Measurements from ENCODE around the gene RPS5.
"Not testable (repeated sequence)": the region's sequence is repeated elsewhere in the genome, so short reads cannot be mapped to it uniquely, and the experiment has no call there.

The RPS5 gene

DNA sequence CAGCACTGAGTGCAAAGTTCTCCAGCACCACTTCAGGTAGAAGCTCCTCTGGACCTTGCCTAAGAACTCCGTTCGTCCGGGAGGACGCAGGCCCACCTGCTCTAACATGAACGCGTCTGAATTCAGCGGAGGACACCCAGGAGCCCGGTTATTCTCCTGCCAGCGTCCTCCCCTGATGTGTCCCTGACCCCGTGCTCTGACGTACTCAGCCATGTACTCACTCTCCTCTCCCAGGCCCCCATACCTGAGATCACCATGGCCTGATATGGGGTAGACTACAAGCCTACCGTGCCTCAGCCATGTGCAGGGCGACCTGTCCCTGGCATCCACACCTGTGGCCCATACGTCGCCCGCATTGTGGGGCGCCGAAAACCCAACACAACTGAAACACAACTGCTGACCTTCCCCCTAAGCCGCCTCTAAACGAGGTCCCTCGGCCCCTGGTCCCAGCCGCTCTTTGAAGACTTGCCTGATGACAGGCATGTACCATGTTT lies 20.6 kb downstream of the RPS5 start:
- DNase-seq = peak; percentile 36

DNA sequence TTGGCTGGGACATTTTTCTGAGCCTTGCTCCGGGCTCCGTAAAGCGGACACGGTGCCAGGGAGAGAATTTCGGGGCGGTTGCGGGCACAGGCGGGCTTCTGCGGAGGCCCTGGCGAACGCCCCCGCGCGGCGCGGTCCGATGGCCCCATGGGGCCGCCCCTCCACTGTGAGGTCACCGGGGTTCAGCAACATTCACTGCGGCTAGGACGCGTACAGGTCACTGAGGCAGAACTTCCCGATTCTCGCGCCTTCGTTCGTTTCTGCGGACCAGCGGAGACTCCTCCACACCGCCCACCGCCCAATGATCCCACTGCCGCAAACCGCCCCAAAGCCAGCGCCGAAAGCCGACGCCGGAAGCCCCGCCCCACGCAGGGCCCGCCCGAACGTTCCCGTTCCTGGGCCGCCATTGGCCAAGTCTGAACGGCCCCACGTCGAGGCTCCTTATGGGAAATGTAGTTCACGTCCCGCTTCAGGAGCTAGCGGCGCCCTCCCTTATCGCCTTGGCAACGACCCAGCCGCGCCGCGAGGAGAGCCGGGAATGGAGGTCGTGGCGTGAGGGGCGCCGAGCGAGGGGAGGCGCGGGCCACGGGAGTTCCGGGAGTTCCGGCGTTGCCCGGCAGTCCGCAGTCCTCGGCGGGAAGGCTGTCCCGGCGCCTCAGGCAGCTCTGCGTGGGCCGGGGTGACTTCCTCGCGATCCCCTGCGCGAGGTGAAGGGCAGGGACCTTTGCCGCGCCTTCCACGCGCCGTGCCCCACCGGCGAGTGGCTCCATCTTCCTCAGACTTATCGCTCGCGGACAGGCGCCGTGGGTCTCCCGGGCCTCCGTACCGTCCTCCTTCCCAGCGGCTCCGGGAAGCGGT lies 21.3 kb downstream of the RPS5 start, which contains the start of gene ZNF584:
Gene ZNF584, plus strand, starts transcription at position 498 of the 858 bp plus-strand sequence. CDS start 499 bp downstream, outside the sequence.
- peak; percentile 96 for DNase-seq

DNA sequence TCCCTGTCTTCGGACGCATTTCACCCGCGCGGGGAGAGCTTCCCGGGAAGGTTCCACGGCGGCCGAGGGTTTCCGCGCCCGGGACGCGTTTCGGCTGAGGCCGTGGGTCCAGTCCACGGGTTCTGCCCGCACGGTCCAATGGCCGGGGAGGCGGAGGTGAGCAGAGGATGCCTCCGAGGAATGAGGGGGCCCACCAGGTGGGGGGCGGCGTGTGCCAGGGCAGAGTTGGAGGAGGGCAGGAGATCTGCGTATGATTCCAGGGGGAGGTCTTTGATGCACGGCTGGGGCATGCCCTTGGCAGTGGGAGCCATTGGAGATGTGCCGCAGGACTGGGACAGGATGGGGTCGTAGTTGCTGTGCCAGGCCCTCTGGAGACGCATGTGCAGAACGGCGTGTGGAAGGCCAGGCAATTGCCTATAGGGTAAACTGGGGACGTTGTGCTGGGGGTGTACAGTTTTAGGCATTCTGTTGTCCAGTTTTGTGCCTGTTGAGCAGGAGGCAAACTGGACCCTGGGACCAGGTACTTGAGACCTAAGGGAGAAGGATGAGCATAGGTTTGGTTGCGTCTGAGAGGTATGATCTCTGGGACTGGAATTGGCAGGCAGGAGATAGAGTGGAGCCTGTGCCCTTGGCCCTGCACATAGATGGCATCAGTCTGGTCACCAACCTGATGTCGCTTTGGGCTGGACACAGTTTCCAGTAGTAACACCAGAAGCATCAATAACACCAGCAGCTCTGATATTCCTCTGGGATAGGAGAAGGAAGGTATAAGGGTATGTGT lies 22.1 kb downstream of the RPS5 start:
- DNase-seq = peak; percentile 61

DNA sequence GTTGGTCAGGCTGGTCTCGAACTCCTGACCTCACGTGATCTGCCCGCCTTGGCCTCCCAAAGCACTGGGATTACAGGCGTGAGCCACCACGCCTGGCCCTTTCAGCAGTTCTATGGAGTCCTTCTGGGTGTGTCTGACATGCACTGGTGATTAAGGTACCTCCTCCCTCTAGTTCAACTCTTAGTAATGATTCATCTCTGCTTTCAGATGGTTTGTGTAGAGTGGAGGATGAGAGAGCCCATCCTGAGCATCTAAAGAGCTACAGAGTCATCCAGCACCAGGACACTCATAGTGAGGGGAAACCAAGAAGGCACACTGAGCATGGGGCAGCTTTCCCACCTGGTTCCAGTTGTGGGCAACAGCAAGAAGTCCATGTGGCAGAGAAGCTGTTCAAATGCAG lies 29.5 kb downstream of the RPS5 start:
- DNase-seq = no peak

DNA sequence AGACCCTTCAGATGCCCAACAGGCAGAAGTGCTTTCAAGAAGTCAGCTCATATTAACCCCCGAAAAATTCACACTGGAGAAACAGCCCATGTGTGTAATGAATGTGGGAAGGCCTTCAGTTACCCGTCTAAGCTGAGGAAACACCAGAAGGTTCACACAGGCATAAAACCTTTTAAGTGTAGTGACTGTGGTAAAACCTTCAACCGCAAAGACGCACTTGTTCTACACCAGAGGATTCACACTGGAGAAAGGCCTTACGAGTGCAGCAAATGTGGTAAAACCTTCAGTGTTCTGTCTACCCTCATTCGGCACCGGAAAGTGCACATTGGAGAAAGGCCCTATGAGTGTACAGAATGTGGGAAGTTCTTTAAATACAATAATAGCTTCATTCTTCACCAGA lies 30.0 kb downstream of the RPS5 start:
- no peak for DNase-seq

DNA sequence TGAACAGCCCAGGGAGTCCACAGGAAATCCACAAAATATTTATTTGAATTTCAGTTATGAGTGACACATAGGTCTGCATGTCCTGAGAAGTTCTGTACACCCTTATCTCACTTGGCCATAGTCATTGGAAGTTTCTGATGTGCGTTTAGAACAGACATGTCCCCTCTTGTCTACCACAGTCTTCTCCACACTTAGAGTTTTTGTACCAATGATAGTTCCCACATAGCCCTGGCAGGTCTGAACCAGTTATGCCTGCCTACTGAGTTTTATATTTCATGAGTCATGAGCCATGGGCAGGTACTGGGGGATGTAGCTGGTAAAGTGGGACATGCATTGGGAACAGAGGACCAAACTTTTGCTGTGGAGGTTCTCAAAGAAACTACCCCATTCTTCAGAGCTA lies 41.5 kb downstream of the RPS5 start:
- no peak for DNase-seq

DNA sequence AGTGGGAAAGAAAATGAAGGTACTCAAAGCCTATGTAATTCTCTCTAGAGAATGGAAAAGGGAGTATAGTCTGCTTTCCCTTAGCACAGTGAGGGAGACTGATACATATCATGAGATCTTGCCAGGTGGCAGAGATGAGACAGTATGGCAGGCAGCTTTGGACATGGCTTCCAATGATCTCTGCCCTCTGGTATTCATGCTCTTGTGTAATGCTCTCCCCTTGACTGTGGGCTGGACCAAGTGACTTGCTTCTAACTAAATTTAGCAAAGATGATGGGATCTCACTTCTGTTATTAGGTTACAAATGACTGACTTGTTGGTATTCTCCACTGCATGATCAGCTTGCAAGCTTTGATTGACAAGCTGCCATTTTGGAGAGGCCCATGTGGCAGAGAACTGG lies 42.7 kb downstream of the RPS5 start:
- DNase-seq = no peak

DNA sequence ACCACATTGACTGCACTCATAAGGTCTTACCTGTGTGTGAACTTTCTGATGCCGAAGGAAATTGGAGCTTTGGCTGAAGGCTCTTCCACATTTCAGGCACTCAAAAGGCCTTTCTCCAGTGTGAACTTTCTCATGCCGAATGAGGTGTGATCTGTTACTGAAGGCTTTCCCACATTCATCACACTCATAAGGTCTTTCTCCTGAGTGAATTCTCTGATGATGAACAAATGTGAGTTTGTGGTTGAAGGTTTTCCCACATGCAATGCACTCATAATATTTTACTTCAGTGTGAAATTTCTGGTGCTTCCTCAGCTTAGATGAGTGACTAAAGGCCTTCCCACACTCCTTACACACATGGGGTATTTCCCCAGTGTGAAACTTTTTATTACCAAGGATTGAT lies 47.1 kb downstream of the RPS5 start:
- no peak for DNase-seq

DNA sequence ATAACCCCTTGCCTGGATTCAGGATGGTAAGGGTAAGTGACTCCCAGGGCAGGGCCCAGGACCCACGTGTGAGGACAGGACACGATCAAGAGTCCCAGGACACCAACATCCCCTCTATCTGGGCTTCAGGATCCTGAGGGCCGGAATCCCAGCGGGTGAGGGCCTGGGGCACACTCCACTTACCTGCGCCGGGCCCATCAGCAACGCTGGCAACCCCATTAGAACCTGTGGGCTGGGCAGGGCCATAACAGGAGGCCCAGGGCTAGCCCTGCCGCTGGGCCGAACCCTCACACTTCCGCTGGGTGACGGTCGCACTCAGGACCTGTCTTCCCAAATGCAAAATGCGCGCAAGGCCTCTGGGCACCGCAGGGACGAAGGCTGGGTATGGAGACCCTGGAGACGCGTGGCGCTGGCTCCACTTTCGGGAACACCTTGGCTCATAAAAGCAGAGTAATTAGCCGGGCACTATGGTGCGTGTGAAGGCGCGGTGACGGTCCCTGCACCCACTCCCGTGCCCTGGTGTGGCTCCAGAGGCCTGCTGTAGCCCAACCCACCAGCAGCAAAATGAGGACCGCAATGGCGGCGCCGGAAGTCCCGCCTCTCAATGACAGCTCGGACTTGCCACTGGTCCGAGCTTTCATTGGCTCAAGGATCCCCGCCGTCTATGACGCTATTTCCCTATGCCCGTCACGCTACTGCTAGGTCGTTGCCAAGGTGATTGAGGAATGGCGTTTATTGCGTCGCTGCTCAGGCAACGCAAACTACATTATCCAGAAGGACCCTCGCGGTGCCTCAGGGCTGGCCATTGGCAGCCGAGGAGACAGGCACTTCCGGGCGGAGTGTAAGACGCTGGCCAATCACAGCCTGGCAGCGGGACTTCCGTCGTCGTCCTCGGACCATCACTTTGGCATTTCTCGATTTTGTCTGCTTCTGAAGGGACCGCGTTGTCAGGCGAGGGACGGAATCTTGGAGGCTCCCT lies 52.8 kb downstream of the RPS5 start, which contains the start of gene ZNF132:
Gene ZNF132, minus strand, starts transcription at position 578 of the 979 bp plus-strand sequence. Its CDS starts 332 bp downstream, at position 246.
- peak; percentile 94 for DNase-seq

DNA sequence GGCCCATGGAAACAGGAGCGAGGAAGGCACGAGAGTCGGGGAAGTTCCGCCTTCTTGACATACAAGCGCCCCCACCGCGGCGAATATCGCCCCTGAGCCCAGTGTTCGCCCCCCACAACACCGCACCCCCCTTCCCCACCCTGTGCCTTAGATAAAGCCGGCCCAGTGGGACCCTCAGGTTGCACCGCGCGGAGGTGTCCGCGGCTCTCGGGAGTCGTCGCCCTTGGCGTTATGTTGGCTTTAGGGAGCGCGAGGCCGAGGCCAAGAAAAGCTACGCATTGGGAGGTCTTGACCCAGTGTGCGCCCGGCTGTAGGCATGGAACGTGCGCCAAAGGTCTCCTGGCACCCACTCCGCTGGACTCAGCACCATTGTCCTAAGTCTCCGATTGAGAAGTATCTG lies 53.5 kb downstream of the RPS5 start:
- no peak for DNase-seq

DNA sequence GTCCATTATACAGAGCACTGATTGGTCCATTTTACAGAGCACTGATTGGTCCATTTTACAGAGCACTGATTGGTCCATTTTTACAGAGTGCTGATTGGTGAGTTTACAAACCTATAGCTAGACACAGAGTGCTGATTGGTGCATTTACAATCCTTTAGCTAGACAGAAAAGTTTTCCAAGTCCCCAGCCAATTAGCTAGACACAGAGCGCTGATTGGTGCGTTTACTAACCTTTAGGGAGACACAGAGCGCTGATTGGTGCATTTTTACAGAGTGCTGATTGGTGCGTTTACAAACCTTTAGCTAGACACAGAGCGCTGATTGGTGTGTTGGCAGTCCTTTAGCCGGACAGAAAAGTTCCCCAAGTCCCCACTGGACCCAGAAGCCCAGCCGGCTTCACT lies 55.9 kb downstream of the RPS5 start:
- DNase-seq = not testable (repeated sequence)

Data from stimulated activated CD8-positive, alpha-beta memory T cell treated with anti-CD3 and anti-CD28 coated beads, Interleukin-4, amount 100 ng/mL, for 48 hours (primary cell).